SH-SY5Y (cell line): ENCODE results near the gene PIGS.

Source experiments
- GATA2 ChIP-seq: IDR thresholded peaks from 2 replicates; pipeline ENCODE4 v1.6.1; 2011; ENCODE audit warnings: mild to moderate bottlenecking, low read depth, low read length
- GATA3 ChIP-seq: IDR thresholded peaks from 2 replicates; pipeline ENCODE4 v1.6.1; 2011; ENCODE audit warnings: low read depth, mild to moderate bottlenecking, low read length, moderate library complexity

DNA sequence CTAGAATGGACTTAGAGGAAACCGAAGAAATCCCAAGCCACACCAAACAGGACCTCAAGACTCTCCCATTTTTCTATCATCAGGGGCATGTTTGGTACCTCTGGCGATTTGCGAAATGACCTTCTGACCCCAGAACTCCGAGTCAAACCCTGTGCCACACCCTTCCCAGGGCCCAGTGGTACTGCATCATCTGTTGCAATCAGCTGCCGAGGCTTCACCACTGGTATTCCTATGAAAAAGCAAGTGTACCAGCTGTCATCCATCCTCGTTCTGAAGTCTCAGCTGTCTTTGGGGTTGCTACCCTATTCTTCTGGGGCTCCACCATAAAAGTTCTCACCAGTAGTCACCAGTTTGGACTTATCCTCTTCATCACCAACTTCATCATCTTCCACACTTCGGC lies 45.0 kb upstream of the PIGS start:
- no peak for TF ChIP-seq GATA3
- no peak for TF ChIP-seq GATA2
